NCI-H446 treated with DMSO at 0.1 percent for 48 hours (cell line): ENCODE results near the gene COPG2.
"Not testable (repeated sequence)": the region's sequence is repeated elsewhere in the genome, so short reads cannot be mapped to it uniquely, and the experiment has no call there.

Experiments used
- DNase-seq: peaks from one replicate; lab custom pipeline; 2025; lab: John Stamatoyannopoulos, UW

COPG2 gene

GRCh38 chr7:130566168-130566897, 102.2 kb downstream of the COPG2 start:
- no peak for DNase-seq

- DNase-seq: no peak
These were observed 107.6 kb downstream of the COPG2 start for GRCh38 chr7:130560972-130561371.

- no peak for DNase-seq
These were observed 109.4 kb downstream of the COPG2 start for GRCh38 chr7:130559184-130559583.

- no peak for DNase-seq
These were observed 114.1 kb downstream of the COPG2 start for GRCh38 chr7:130554481-130554880.

- no peak for DNase-seq
These were observed 115.0 kb downstream of the COPG2 start for GRCh38 chr7:130553398-130554029.

GRCh38 chr7:130544356-130544755, 124.2 kb downstream of the COPG2 start:
- no peak for DNase-seq

- no peak for DNase-seq
These were observed 125.0 kb downstream of the COPG2 start for GRCh38 chr7:130543487-130544010.

GRCh38 chr7:130542297-130542696, 126.3 kb downstream of the COPG2 start:
- not testable (repeated sequence) for DNase-seq

- not testable (repeated sequence) for DNase-seq
These were observed 127.3 kb downstream of the COPG2 start for GRCh38 chr7:130541287-130541686.

- not testable (repeated sequence) for DNase-seq
These were observed 130.7 kb downstream of the COPG2 start for GRCh38 chr7:130537894-130538293.

- no peak for DNase-seq
These were observed 139.1 kb downstream of the COPG2 start for GRCh38 chr7:130529417-130529816.

- DNase-seq: not testable (repeated sequence)
These were observed 140.7 kb downstream of the COPG2 start for GRCh38 chr7:130527752-130528355.

- no peak for DNase-seq
These were observed 143.9 kb downstream of the COPG2 start for GRCh38 chr7:130524628-130525027.

- DNase-seq: not testable (repeated sequence)
These were observed 144.9 kb downstream of the COPG2 start for GRCh38 chr7:130523519-130524125.

- DNase-seq: no peak
These were observed 147.1 kb downstream of the COPG2 start for GRCh38 chr7:130521258-130521951.

- no peak for DNase-seq
These were observed 153.1 kb downstream of the COPG2 start for GRCh38 chr7:130515315-130516040.

GRCh38 chr7:130513447-130513846, 155.1 kb downstream of the COPG2 start:
- no peak for DNase-seq

- not testable (repeated sequence) for DNase-seq
These were observed 156.5 kb downstream of the COPG2 start for GRCh38 chr7:130512038-130512437.

GRCh38 chr7:130506358-130506757, 162.2 kb downstream of the COPG2 start:
- no peak for DNase-seq

- no peak for DNase-seq
These were observed 162.8 kb downstream of the COPG2 start for GRCh38 chr7:130505753-130506152.

GRCh38 chr7:130500910-130501309, 167.6 kb downstream of the COPG2 start:
- no peak for DNase-seq
